ENCODE results near the gene GLB1L3.

DNA sequence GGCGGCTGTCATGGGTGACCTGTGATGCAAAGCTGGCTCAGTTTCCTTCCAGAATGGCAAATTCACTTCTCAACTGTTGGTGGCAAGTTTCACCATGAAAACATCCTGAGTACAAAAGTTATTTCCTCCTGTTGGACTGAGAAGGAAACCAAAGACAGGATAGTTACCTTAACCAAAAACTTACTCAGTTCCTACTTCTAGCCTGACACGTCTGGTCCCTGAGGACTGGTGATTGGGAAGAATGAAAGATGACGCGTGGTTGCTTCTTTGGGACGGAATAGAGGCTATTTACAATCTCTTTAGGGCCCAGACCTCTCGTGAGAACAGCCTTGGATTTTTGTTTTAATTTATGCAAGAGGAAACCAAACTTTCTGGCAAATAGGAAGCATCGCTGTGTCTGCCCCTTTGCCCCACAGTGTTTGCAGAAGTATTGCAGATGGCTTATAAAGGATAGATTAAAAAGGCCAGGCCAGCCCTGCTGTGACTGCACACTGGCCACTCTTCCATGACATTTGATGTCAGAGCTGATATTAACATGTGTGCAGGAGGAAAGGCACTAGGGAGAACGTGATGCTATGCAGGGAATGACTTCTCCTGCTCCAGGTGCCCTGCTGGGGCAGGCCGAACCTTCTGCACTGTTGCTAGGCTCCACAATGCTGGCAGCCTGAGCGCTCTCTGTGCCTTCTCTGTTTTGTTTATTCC is 44.1 kb upstream of the GLB1L3 start:
- TF ChIP-seq, protein P1, sequence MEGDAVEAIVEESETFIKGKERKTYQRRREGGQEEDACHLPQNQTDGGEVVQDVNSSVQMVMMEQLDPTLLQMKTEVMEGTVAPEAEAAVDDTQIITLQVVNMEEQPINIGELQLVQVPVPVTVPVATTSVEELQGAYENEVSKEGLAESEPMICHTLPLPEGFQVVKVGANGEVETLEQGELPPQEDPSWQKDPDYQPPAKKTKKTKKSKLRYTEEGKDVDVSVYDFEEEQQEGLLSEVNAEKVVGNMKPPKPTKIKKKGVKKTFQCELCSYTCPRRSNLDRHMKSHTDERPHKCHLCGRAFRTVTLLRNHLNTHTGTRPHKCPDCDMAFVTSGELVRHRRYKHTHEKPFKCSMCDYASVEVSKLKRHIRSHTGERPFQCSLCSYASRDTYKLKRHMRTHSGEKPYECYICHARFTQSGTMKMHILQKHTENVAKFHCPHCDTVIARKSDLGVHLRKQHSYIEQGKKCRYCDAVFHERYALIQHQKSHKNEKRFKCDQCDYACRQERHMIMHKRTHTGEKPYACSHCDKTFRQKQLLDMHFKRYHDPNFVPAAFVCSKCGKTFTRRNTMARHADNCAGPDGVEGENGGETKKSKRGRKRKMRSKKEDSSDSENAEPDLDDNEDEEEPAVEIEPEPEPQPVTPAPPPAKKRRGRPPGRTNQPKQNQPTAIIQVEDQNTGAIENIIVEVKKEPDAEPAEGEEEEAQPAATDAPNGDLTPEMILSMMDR (IDR thresholded peaks at IDR 0.05 in 2 of 3, conservative IDR thresholded peaks at IDR 0.05 in 1 of 3; ENCODE audit: borderline replicate concordance in 1 of 3, insufficient read depth in 1 of 3, low read depth in 2 of 3, low read length in 2 of 3): no peak
- TF ChIP-seq POLR2A (IDR thresholded peaks at IDR 0.05; ENCODE audit: borderline replicate concordance, extremely low read depth, insufficient read depth, insufficient read length) (no peak), POLR2AphosphoS5 (IDR thresholded peaks at IDR 0.05; ENCODE audit: low read depth, low read length) (no peak), YY1 (IDR thresholded peaks at IDR 0.05; ENCODE audit: extremely low read depth, insufficient replicate concordance, low read depth, low read length) (no peak), ZNF274 (IDR thresholded peaks at IDR 0.05; ENCODE audit: low read depth, low read length) (no peak), EZH2 (IDR thresholded peaks at IDR 0.05) (no peak), SP1 (IDR thresholded peaks at IDR 0.05; ENCODE audit: low read depth) (no peak), EGR1 (IDR thresholded peaks at IDR 0.05; ENCODE audit: low read depth) (no peak), CEBPB (IDR thresholded peaks at IDR 0.05; ENCODE audit: low read depth) (no peak)
- TF ChIP-seq, protein P2, sequence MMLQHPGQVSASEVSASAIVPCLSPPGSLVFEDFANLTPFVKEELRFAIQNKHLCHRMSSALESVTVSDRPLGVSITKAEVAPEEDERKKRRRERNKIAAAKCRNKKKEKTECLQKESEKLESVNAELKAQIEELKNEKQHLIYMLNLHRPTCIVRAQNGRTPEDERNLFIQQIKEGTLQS (IDR thresholded peaks at IDR 0.05): no peak
- TF ChIP-seq, protein P3, sequence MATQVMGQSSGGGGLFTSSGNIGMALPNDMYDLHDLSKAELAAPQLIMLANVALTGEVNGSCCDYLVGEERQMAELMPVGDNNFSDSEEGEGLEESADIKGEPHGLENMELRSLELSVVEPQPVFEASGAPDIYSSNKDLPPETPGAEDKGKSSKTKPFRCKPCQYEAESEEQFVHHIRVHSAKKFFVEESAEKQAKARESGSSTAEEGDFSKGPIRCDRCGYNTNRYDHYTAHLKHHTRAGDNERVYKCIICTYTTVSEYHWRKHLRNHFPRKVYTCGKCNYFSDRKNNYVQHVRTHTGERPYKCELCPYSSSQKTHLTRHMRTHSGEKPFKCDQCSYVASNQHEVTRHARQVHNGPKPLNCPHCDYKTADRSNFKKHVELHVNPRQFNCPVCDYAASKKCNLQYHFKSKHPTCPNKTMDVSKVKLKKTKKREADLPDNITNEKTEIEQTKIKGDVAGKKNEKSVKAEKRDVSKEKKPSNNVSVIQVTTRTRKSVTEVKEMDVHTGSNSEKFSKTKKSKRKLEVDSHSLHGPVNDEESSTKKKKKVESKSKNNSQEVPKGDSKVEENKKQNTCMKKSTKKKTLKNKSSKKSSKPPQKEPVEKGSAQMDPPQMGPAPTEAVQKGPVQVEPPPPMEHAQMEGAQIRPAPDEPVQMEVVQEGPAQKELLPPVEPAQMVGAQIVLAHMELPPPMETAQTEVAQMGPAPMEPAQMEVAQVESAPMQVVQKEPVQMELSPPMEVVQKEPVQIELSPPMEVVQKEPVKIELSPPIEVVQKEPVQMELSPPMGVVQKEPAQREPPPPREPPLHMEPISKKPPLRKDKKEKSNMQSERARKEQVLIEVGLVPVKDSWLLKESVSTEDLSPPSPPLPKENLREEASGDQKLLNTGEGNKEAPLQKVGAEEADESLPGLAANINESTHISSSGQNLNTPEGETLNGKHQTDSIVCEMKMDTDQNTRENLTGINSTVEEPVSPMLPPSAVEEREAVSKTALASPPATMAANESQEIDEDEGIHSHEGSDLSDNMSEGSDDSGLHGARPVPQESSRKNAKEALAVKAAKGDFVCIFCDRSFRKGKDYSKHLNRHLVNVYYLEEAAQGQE (IDR thresholded peaks at IDR 0.05; ENCODE audit: low read depth): no peak
